ENCODE results near the gene ARL6IP6. TPM values are rescaled to one million over a fixed set of nuclear protein-coding genes. Genes with fewer than 3 reads are reported as not detected.
"Not testable (repeated sequence)": the region's sequence is repeated elsewhere in the genome, so short reads cannot be mapped to it uniquely, and the experiment has no call there.

The ARL6IP6 gene
- total RNA-seq, 2 experiments from 2014 or later = 37.0 to 38.5 TPM

DNA sequence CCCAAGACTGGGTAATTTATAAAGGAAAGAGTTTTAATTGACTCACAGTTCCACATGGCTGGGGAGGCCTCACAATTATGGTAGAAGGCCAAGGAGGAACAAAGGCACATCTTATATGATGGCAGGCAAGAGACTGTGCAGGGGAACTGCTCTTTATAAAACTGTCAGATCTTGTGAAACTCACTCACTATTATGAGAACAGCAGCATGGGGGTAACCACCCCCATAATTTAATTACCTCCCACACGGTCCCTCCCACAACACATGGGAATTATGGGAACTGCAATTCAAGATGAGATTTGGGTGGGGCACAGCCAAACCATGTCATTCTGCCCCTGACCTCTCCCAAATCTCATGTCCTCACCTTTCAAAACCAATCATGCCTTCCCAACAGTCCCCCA is 19.1 kb downstream of the ARL6IP6 start:
- POLR2A ChIA-PET; H3K9me3 Mint-ChIP-seq; H3K27me3 Mint-ChIP-seq; H3K27ac Mint-ChIP-seq; H3K4me3 Mint-ChIP-seq; ATAC-seq (ENCODE audit: low read depth); DNase-seq; H3K4me1 Mint-ChIP-seq: not testable (repeated sequence)
- H3K36me3 Mint-ChIP-seq = peaks cover 31% of the 10 kb centered on the region

DNA sequence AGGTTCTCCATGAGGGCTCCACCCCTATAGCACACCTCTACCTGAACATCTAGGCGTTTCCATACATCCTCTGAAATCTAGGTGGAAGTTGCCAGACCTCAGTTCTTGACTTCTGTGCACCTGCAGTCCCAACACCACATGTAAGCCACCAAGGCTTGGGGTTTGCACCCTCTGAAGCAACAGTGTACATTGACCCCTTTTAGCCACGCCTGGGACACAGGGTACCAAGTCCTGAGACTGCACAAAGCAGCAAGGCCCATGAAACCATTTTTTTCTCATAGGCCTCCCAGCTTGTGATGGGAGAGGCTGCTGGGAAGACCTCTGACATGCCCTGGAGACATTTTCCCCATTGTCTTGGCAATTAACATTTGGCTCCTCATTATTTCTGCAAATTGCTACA is 20.0 kb downstream of the ARL6IP6 start:
- H3K27ac Mint-ChIP-seq = no peak overlapping the region
- POLR2A ChIA-PET = no interaction called here

DNA sequence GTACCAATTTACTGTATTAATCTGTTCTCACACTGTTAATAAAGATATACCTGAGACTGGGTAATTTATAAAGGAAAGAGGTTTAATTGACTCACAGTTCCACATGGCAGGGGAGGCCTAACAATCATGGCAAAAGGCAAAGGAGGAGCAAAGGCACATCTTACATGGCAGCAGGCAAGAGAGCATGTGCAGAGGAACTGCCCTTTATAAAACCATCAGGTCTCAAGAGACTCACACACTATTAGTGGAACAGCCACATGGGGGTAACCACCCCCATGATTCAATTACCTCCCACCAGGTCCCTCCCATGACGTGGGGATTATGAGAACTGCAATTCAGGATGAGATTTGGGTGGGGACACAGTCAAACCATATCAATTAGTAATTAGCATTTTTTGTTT is 21.3 kb downstream of the ARL6IP6 start:
- H3K4me3 Mint-ChIP-seq; ATAC-seq (ENCODE audit: low read depth); POLR2A ChIA-PET; H3K9me3 Mint-ChIP-seq; H3K27ac Mint-ChIP-seq; DNase-seq; H3K27me3 Mint-ChIP-seq: not testable (repeated sequence)
- Mint-ChIP-seq H3K4me1 (peaks cover 12% of the 10 kb centered on the region), H3K36me3 (peaks cover 27% of the 10 kb centered on the region)

More for the DNA sequence above, 20.0 kb downstream of the ARL6IP6 start:
- ATAC-seq (ENCODE audit: low read depth) (no peak), DNase-seq (no peak)
- no peak overlapping the region for H3K4me3 Mint-ChIP-seq
- no peaks in the 10 kb centered on the region for H3K27me3 Mint-ChIP-seq
- H3K36me3 Mint-ChIP-seq = peaks cover 27% of the 10 kb centered on the region
- no peaks in the 10 kb centered on the region for H3K9me3 Mint-ChIP-seq
- peaks cover 12% of the 10 kb centered on the region for H3K4me1 Mint-ChIP-seq

DNA sequence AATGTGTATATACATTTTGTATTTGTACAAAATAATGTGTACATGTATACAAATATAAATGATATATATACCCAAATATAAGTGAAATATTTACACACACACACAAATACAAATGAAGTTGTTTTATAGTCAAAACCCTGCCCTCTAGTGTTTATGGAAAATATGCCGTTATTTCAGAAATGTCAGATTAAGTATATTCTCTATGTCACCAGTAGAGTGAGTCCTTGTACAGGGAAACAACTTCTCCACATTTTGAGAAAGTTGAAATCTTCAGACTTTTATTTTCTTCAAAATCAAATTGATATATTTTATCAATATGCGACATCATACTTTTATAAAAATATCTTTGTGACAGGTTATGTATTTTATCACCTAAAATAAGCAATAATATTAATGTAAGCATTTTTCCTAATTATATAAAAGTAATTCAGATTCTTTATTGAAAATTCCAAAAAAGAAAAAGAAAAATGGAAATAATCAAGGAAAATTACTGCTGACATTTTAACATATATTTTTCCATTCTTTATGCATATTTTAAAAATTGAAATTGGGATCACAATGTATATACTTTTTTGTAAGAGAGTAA is 22.4 kb downstream of the ARL6IP6 start:
- DNase-seq (no peak), ATAC-seq (ENCODE audit: low read depth) (peak; percentile 54)
- POLR2A ChIA-PET = no interaction called here
- Mint-ChIP-seq H3K36me3 (peaks cover 27% of the 10 kb centered on the region), H3K4me3 (no peak overlapping the region), H3K4me1 (peaks cover 12% of the 10 kb centered on the region), H3K27me3 (no peaks in the 10 kb centered on the region), H3K9me3 (no peaks in the 10 kb centered on the region), H3K27ac (no peak overlapping the region)

DNA sequence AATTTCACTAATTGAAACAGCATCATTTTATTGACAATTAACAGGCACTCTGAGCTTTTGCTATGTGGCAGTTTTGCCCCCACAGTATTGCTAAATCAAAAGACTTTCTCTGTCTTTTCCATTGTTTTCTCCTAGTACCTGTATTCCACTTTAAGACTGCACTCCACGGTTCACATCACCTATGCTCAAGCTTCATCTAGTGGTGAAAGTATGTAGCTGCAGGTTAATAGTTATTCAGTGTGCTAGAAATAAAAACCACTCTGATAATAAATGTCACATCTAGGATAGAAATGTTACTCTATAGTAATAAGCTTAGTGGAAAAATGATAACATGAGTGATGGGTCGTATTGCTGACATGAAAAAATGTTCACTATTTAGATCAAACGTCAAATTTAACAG is 24.6 kb downstream of the ARL6IP6 start:
- H3K4me1 Mint-ChIP-seq = peaks cover 7% of the 10 kb centered on the region
- POLR2A ChIA-PET = no interaction called here
- H3K27ac Mint-ChIP-seq = no peak overlapping the region
- no peaks in the 10 kb centered on the region for H3K9me3 Mint-ChIP-seq
- ATAC-seq (ENCODE audit: low read depth) (no peak), DNase-seq (no peak)
- no peak overlapping the region for H3K4me3 Mint-ChIP-seq
- H3K27me3 Mint-ChIP-seq = no peaks in the 10 kb centered on the region
- H3K36me3 Mint-ChIP-seq = peaks cover 15% of the 10 kb centered on the region

DNA sequence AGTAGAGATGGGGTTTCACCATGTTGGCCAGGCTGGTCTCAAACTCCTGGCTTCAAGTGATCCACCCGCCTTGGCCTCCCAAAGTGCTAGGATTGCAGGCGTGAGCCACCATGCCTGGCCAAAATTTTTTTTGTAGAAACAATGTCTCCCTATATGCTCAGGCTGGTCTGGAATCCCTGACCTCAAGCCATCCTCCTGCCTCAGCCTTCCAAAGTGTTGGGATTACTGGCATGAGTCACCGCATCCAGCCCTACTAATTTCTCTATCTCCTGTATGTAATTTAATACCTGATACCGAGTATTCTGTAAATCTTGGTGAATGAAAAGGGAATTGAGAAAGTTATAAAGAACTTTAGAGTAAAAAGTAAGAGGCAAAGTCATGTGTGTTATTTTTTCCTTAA is 29.3 kb downstream of the ARL6IP6 start:
- POLR2A ChIA-PET = interaction anchor here (0.5 kb wide), 1 partner anchor 30 kb away, joined by 3 read pairs; the partner anchor contains the start of gene PRPF40A
- ATAC-seq (ENCODE audit: low read depth); H3K9me3 Mint-ChIP-seq; H3K4me3 Mint-ChIP-seq; H3K27me3 Mint-ChIP-seq; H3K4me1 Mint-ChIP-seq; H3K27ac Mint-ChIP-seq; DNase-seq: not testable (repeated sequence)
- peaks cover 17% of the 10 kb centered on the region for H3K36me3 Mint-ChIP-seq

DNA sequence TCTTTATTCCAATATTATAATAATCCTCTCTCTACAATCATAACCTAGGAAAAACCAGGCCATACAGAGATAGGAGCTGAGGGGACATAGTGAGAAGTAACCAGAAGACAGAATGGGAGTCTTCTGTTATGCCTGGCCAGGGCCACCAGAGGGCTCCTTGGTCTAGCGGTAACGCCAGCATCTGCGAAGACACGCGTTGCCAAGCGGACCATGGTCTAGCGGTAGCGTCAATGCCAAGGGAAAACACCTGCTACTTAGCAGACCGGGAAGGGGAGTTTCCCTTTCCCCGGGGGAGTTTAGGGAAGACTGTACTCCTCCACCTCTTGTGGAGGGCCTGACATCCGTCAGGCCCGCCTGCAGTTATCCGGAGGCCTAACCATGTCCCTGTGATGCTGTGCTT is 36.6 kb downstream of the ARL6IP6 start:
- DNase-seq (no peak), ATAC-seq (ENCODE audit: low read depth) (no peak)
- Mint-ChIP-seq H3K4me1 (peaks cover 1% of the 10 kb centered on the region), H3K9me3 (no peaks in the 10 kb centered on the region), H3K4me3 (no peak overlapping the region), H3K27ac (no peak overlapping the region), H3K27me3 (no peaks in the 10 kb centered on the region), H3K36me3 (peaks cover 31% of the 10 kb centered on the region)
- POLR2A ChIA-PET = no interaction called here

DNA sequence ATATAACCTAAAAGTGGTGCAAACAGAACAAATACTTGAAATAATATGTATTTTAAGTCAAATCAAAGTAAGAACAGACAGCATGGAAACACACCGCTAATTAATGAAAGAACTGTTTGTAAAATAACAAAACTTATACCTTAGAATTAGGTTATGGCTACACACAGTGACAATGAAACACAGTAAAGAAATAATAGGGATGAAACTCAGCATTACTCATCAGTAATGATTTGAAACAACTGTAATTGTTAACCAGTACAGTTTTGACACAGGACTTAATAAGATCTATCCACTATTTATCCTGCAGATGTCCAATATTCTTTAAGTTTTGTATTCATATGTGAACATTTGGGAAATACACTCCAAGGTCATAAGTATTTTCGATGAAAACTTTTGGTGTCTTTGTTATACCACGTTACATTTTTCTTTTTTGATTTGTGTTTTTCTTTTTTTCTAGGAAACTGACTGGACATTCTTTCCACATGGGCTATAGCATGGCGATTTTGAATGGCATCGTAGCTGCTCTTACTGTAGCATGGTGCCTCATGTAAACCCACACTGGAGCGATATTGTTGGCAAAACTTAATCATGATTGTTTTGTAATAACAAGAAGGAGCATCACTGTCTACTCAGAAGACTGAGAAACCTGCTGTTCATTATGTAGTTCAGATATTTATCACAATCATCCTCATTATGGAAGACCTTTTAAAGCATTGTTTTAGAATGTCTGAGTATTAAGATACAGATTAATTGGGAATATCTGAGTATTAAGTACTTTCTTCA is 41.1 kb downstream of the ARL6IP6 start:
- no peaks in the 10 kb centered on the region for H3K4me1 Mint-ChIP-seq
- ATAC-seq (ENCODE audit: low read depth) = no peak
- no peaks in the 10 kb centered on the region for H3K9me3 Mint-ChIP-seq
- POLR2A ChIA-PET = no interaction called here
- peaks cover 26% of the 10 kb centered on the region for H3K36me3 Mint-ChIP-seq
- H3K27me3 Mint-ChIP-seq = no peaks in the 10 kb centered on the region
- H3K27ac Mint-ChIP-seq = no peak overlapping the region
- H3K4me3 Mint-ChIP-seq = no peak overlapping the region
- DNase-seq = no peak

DNA sequence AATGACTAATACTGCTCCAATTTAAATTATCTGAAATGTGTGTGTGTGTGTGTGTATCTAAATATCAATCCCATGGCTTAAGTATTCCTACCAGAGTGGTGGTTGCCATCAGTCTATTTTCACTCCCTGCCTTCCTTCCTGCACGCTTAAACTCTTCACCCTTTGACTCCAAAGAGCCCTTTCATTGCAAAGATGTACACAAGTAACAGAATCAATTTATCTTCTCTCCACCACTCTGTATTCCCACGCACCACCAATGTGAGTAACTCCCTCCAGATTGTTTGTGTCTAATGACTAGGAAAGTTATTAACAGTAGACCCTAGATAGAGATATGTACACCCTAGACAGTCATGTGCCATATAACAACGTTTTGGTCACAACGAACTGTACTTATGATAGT is 42.8 kb downstream of the ARL6IP6 start:
- Mint-ChIP-seq H3K27me3 (no peaks in the 10 kb centered on the region), H3K9me3 (no peaks in the 10 kb centered on the region), H3K36me3 (peaks cover 22% of the 10 kb centered on the region), H3K4me1 (no peaks in the 10 kb centered on the region), H3K4me3 (no peak overlapping the region), H3K27ac (no peak overlapping the region)
- DNase-seq = no peak
- POLR2A ChIA-PET = no interaction called here
- no peak for ATAC-seq (ENCODE audit: low read depth)

DNA sequence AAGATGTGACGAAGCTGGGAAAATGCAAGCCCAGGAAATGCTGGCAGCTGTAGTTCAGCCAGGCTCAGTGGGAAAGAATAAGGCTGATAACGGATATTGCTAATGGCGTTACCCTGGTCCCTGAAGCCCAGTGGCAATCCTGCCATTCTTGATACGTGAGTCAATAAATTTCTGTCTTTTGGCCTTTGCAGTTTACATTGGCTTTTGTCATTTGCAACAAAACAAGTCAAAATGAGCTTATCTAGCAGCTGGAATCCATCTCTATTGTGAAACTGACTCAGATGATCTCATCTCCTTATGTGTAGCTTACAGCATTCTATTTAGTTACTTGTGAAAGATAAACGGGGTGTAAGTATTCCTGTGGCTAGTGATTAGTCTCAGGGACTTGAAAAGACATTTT is 43.8 kb downstream of the ARL6IP6 start:
- ATAC-seq (ENCODE audit: low read depth) (no peak), DNase-seq (no peak)
- Mint-ChIP-seq H3K36me3 (peaks cover 17% of the 10 kb centered on the region), H3K9me3 (no peaks in the 10 kb centered on the region), H3K4me3 (no peak overlapping the region), H3K27ac (no peak overlapping the region), H3K27me3 (no peaks in the 10 kb centered on the region), H3K4me1 (no peaks in the 10 kb centered on the region)
- POLR2A ChIA-PET = no interaction called here

DNA sequence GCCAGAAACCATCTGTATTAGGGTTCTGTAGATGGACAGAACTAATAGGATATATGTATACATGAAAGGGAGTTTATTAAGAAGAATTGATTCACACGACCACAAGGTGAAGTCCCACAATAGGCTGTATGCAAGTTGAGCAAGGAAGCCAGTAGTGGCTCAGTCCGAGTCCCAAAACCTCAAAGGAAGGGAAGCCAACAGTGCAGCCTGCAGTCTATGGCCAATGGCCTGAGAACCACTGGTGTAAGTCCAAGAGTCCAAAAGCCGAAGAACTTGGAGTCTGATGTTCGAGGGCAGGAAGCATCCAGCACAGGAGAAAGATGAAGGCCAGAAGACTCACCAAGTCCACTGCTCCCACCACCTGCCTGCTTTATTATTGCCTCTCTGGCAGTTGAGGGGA is 44.8 kb downstream of the ARL6IP6 start:
- H3K4me3 Mint-ChIP-seq; H3K4me1 Mint-ChIP-seq; H3K27me3 Mint-ChIP-seq; H3K27ac Mint-ChIP-seq; POLR2A ChIA-PET; ATAC-seq (ENCODE audit: low read depth); DNase-seq; H3K9me3 Mint-ChIP-seq: not testable (repeated sequence)
- H3K36me3 Mint-ChIP-seq = peaks cover 17% of the 10 kb centered on the region

DNA sequence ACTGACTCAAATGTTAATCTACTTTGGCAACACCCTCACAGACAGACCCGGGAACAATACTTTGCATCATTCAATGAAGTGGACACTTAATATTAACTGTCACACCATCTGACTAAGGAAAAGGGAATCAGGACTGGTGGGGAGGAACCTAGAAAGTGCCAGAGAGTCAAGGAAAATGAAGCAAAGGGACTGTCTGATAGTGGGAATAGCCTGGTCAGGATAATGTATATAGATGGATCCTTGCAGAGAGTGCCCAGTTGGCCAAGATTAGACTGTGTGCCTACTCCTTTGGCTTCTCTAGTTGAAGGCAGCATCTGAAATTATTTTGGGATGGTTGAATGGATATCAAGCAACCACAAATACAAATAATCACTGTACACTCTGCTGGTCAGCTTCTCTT is 45.2 kb downstream of the ARL6IP6 start:
- H3K27me3 Mint-ChIP-seq = no peaks in the 10 kb centered on the region
- H3K27ac Mint-ChIP-seq = no peak overlapping the region

DNA sequence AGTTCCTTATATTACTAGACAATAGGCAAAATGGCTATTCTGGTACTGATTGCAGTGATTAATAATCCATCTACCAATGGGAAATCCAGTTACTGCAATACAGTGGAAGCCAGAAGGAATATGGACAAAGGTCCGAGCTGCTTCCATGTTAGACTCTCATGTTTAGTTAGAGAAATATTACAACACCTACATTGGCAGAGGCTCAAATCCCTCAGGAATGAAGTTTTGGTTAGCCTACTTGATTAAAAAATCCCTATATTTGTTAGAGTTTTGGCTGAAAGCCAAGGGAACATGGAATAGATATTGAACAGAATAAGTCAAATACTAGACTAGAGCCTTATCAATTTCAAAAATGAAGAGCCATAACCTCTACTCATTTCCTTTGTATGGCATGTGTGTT is 48.5 kb downstream of the ARL6IP6 start:
- ATAC-seq (ENCODE audit: low read depth) (no peak), DNase-seq (no peak)
- Mint-ChIP-seq H3K27ac (no peak overlapping the region), H3K4me3 (no peak overlapping the region), H3K4me1 (no peaks in the 10 kb centered on the region), H3K27me3 (no peaks in the 10 kb centered on the region), H3K36me3 (peaks cover 12% of the 10 kb centered on the region), H3K9me3 (no peaks in the 10 kb centered on the region)
- POLR2A ChIA-PET = no interaction called here

More for the DNA sequence above, 45.2 kb downstream of the ARL6IP6 start:
- no peak for ATAC-seq (ENCODE audit: low read depth)
- Mint-ChIP-seq H3K4me3 (no peak overlapping the region), H3K9me3 (no peaks in the 10 kb centered on the region), H3K4me1 (no peaks in the 10 kb centered on the region), H3K36me3 (peaks cover 17% of the 10 kb centered on the region)
- POLR2A ChIA-PET = no interaction called here
- no peak for DNase-seq

DNA sequence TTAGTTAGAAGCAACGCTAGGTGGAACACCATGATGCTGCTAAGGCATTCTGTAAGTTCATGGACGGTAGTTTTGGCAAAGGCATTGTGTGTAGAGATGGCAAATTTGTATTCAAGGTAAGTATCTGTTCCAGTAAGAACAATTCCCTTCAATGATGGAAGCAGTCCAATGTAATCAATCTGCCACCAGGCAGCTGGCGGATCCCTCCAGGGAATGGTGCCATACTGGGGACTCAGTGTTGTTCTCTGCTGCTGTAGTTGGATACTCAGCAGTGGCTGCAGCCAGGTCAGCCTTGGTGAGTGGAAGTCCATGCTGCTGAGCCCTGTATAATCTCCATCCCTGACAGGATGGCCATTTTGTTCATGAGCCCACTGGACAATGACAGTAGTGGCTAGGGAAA is 62.8 kb downstream of the ARL6IP6 start:
- no peaks in the 10 kb centered on the region for H3K9me3 Mint-ChIP-seq
- H3K27me3 Mint-ChIP-seq = peaks cover 15% of the 10 kb centered on the region
- no peak overlapping the region for H3K27ac Mint-ChIP-seq
- ATAC-seq (ENCODE audit: low read depth) (no peak), DNase-seq (no peak)
- POLR2A ChIA-PET = no interaction called here
- H3K4me1 Mint-ChIP-seq = no peaks in the 10 kb centered on the region
- no peaks in the 10 kb centered on the region for H3K36me3 Mint-ChIP-seq
- H3K4me3 Mint-ChIP-seq = no peak overlapping the region
